ENCODE data around the gene CYP17A1.
A peak's percentile ranks its signal among the peaks of the same experiment; 100 is the strongest.

Gene CYP17A1

GRCh38 chr10:102802920-102803534 is 34.2 kb downstream of the CYP17A1 start:
- no peak for DNase-seq (ENCODE audit: low spot score)

- no peak for DNase-seq (ENCODE audit: low spot score)
These were observed 35.2 kb downstream of the CYP17A1 start for GRCh38 chr10:102801978-102802377.

GRCh38 chr10:102801496-102801895 is 35.7 kb downstream of the CYP17A1 start:
- no peak for DNase-seq (ENCODE audit: low spot score)

- DNase-seq (ENCODE audit: low spot score) = no peak
These were observed 36.4 kb downstream of the CYP17A1 start for GRCh38 chr10:102800611-102801335.

DNA sequence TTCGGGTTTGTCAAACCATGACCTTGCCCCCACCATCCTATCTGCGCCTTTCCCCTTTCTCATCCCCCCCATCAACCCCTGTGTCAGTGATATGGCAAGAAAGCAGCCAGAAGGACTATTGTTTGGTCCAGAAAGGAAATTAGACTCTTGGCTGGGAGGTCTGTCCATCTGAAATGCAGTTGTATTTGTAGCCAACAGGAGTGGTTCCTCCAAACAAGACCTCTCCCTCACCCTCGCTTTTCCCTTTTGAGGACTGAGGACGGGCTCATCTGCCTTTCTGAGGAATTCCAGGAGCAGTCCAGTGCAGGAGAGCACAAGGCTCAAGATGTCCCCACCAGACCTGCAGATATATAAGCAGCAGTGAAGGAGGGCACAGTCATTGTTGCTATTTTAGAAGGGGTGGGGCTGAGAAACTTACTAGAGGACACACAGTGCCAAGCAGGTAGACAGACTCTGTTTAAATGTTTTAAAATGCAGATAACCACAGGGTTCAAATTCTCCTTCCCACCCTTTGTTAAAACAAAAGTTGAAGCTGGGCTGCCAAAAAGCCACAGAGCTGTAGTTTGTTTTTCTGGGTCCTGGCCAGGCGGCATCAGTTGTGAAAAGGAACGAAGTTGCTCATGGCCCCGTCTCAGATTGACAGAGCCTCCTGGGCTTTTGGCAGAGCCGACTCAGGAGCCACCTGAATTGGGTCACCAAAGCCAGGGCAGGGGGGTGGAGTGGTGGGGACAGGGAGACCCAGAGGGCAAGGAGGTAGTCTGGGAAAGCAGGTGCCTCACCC is 37.3 kb downstream of the CYP17A1 start:
- DNase-seq (ENCODE audit: low spot score) = no peak

DNA sequence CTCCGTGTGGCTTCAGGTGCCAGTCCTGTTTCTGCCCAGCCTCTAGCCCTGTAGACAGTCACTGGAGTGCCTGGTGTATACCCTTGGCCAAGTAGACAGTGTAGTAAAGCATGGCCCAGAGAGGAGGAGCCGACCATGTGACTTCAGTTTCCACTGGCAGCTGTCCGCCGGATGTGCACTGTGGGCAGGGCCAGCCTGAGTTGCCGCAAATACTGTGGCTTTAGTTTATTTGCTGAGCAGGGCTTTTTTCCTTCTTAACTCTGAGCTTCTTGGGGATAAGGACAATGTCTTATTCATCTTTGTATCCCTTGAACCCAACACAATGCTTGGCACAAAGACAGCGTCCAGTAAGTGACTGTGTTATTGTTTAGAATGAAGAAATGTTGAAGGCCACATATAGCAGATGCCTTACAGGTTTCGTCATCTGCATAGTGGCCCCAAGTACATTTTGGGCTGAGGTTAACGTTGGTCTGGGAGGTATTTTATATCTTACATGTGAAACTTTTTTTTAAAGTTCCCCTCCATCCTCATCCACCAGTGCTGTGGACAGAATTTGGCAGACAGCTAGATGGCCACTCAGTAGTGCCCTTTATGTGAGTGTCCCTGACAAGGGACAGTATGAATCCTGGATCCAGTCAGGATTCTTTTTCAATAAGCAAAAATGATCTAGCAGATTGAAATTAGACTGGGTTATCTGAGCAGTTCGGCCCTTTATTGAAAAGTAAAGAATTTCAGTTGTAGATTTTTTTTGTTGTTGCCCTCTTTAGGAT is 40.6 kb downstream of the CYP17A1 start:
- DNase-seq (ENCODE audit: low spot score) = no peak

DNA sequence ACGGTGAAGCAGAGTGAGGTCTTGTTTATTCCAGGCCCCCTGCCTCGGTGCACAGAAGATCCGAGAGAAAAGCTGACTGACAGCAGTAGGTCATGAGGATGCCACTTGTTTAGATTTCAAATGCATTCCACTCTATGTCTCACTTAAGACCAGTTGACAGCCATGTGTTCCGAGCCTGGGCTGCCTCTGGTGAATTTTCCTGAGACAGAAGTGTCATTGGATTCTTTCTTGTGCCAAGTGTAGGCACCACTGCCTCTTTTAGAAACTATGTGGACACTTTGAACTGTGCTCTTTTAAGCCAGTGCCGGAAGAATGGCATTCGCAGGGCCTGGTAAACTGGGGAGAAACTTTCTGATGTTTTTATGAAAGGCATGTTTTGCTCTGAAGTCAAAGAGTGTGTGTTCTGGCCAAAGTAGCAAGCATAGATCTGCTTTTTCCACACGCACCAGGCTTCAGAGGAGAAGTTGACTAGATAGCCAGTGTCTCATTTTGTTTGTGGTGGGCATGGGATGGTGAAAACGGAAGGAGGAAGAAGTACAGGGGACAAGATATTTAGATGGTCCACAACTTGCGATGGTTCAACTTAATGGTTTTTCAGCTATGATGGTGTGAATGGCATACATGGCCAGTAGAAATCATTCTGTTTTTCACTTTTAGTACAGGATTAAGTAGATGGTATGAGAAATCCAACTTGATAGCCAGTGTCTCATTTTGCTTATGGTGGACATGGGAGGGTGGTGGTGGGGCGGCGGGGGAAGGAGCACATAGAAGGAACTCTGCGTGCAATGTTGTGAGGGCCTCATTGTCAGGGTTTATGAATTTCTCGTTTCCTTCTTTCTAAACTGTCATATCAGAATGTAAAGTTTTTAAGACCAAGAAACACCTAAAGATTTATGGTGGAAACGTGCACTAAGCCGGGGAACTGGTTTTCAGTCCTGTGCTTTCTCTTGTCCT is 41.5 kb downstream of the CYP17A1 start:
- DNase-seq (ENCODE audit: low spot score) = no peak

GRCh38 chr10:102791754-102792395 is 45.3 kb downstream of the CYP17A1 start:
- no peak for DNase-seq (ENCODE audit: low spot score)

- no peak for DNase-seq (ENCODE audit: low spot score)
These were observed 51.4 kb downstream of the CYP17A1 start for GRCh38 chr10:102785818-102786217.

- DNase-seq (ENCODE audit: low spot score) = no peak
These were observed 53.6 kb downstream of the CYP17A1 start for GRCh38 chr10:102783568-102783967.

DNA sequence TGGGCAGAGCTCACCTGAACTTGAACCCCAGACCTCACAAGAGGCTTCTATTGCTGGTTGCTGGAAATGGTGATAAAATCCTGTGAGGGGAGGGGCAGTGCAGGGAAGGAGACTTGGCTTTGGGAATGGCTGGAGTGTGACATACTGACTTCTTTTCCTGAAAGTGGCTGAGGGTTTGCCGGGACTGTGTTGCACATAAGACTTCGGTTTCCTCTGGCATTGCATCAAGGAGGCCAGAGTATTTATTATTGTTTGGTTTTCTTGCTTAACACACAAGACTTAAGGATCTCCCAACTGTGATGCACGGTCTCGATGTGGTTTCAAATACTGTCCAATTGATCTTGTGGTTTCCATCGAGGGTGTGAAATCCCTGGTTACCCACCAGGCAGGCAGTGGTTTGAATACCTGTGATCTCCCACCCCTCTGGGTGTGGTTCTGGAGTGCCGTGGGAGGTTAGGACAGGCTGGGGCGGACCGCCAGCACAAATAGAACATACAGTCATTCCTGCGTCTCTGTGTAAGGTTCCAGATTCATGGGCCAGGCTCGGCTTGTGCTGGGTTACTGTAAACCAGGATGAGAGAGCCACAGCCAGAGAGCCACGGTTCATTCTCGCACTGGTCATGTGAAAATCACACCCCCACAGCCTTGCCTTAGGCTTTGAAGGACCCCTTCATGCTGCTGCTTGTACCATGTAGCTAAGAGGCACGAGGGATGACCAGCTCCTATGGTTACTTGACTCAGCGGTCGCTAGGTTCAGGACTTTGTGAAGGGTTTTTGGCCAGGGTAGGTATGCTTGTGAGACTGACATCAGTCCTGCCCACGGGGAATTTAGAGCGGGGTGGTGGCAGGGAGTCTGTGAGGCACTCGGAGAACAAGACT is 54.3 kb downstream of the CYP17A1 start:
- no peak for DNase-seq (ENCODE audit: low spot score)

- DNase-seq (ENCODE audit: low spot score) = no peak
These were observed 55.2 kb downstream of the CYP17A1 start for GRCh38 chr10:102781921-102782557.

GRCh38 chr10:102781090-102781920 is 55.9 kb downstream of the CYP17A1 start:
- peak; percentile 34 for DNase-seq (ENCODE audit: low spot score)

All from D341Med (cell line).